GM19351 (cell line): ENCODE measurements around the gene SLC26A9.
"Not testable (repeated sequence)": the region's sequence is repeated elsewhere in the genome, so short reads cannot be mapped to it uniquely, and the experiment has no call there.

ENCODE experiments used
- ATAC-seq: cut with Tn5 transposase; IDR thresholded peaks from one replicate; pipeline ENCODE4 v1.9.1; 2021; ENCODE audit warnings: mild to moderate bottlenecking, moderate library complexity; ENCODE audit not compliant: unreplicated experiment

The SLC26A9 gene

DNA sequence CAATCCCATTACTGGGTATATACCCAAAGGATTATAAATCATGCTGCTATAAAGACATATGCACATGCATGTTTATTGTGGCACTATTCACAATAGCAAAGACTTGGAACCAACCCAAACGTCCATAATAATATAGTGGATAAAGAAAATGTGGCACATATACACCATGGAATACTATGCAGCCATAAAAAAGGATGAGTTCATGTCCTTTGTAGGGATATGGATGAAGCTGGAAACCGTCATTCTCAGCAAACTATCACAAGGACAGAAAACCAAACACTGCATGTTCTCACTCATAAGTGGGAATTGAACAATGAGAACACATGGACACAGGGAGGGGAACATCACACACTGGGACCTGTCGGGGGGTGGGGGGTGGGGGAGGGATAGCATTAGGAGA lies 38.2 kb downstream of the SLC26A9 start:
- not testable (repeated sequence) for ATAC-seq

DNA sequence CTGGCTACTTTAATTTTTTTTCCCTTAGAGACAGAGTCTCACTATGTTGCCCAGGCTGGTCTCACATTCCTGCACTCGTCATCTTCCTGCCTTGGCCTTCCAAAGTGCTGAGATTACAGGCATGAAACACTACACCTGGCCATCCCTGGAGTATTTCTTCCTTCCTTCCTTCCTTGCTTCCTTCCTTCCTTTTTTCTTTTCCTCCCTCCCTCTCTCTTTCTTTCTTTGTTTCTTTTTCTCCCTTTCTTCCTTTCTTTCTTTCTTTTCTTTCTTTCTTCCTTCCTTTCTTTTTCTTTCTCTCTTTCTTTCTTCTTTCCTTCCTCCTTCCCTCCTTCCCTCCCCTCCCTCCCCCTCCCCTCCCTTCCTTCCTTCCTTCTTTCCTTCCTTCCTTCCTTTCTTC lies 46.9 kb downstream of the SLC26A9 start:
- ATAC-seq, result no peak

GRCh38 chr1:205894119-205894518 lies 49.1 kb downstream of the SLC26A9 start:
- not testable (repeated sequence) for ATAC-seq

GRCh38 chr1:205892175-205892574 lies 51.1 kb downstream of the SLC26A9 start:
- ATAC-seq, result not testable (repeated sequence)

DNA sequence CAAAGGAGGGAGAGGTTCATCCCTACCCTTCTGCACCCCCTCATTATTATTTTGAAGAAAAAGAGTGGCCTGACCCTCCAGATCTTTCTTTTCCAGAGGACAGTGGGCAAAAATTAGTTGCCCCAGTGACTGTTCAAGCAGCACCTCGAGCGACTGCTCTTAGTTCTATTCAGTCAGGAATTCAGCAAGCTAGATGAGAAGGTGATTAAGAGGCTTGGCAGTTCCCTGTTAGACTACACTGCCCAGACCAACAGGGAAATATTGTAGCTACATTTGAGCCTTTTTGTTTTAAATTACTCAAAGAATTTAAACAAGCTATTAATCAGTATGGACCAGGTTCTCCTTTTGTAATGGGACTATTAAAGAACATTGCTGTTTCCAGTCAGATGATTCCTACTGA lies 51.8 kb downstream of the SLC26A9 start:
- ATAC-seq, result not testable (repeated sequence)

DNA sequence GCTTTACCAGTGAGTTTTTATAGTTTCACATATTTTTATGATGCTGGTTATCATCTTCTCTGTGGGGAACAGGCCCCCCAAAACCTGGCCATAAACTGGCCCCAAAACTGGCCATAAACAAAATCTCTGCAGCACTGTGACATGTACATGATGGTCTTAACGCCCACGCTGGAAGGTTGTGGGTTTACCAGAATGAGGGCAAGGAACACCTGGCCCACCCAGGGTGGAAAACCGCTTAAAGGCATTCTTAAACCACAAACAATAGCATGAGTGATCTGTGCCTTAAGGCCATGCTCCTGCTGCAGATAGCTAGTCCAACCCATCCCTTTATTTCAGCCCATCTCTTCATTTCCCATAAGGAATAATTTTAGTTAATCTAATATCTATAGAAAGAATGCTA lies 52.6 kb downstream of the SLC26A9 start:
- ATAC-seq, result not testable (repeated sequence)

DNA sequence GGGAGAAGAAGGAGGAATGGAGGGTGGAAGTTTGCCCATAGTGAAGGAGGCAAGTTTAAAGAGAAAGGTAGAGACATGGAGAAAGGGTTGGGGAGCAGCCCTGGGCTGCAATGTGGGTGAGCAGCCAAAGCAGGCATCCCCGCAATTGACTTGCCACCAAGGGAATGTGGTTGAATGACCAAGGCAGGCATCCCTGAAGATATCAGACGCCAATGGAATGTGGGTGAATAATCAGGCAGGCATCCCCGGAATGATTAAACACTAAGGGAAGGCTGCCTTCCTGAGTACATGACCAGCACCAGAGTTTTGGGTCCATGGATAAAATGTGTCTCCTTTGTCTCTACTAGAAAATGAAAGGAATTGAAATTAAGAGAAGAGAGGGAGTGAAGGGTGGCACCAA lies 53.5 kb downstream of the SLC26A9 start:
- not testable (repeated sequence) for ATAC-seq

DNA sequence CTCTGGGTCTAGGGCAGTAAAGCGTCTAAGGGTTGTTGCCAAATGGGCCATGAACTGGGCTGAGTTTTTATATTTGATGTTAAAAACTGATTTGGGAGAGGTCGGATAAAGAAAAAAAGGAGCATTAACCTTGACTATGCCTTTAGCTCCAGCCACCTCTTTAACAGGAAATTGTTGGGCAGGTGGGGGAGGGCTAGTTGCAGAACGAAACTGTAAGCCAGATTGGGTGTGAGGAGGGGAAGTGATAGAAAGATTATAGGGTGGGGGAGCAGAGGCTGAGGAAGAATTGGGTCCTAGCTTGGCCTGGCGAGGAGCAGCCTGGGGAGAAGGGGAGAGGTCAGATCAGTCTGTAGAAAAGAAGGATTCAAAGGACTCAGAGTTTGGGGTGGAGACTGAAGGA lies 54.2 kb downstream of the SLC26A9 start:
- ATAC-seq, result not testable (repeated sequence)

DNA sequence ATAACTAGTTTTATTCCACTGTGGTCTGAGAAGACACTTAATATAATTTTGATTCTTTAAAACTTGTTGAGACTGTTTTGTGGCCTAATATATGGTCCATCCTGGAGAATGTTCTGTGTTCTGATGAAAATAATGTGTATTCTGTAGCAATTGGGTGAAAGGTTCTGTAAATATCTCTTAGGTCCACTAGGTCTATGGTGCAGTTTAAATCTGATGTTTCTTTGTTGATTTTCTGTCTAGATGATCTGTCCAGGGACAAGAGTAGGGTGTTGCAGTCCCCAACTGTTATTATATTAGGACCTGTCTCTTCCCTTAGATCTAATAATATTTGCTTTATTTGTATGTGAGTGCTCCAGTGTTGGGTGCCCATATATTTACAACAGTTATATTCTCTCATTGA lies 59.5 kb downstream of the SLC26A9 start:
- ATAC-seq, result no peak

GRCh38 chr1:205880923-205881322 lies 62.3 kb downstream of the SLC26A9 start:
- no peak for ATAC-seq

- no peak for ATAC-seq
Observed at GRCh38 chr1:205879974-205880373, 63.3 kb downstream of the SLC26A9 start.

DNA sequence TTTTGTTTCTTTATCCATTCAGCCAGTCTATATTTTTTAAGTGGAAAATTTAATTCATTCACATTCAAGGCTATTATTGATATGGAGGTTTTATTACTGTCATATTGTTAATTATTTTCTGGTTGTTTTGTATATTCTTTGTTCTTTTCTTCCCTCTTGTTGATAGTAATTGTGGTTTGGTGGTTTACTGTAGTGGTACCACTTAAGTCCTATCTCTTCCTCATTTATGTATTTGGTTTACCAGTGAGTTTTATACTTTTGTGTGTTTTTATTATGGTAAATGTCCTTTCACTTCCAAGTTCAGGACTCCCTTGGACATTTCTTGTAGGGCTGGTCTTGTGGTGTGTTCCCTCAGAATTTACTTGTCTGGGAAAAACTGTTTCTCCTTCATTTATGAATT lies 65.2 kb downstream of the SLC26A9 start:
- ATAC-seq, result no peak

DNA sequence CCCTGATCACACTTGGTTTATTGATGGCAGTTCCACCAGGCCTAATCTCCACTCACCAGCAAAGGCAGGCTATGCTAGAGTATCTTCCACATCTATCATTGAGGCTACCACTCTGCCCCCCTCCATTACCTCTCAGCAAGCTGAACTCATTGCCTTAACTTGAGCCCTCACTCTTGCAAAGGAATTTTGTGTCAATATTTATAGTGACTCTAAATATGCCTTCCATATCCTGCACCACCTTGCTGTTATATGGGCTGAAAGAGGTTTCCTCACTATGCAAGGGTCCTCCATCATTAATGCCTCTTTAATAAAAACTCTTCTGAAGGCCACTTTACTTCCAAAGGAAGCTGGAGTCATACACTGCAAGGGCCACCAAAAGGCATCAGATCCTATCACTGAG lies 70.1 kb downstream of the SLC26A9 start:
- ATAC-seq, result not testable (repeated sequence)

- no peak for ATAC-seq
Observed at GRCh38 chr1:205870236-205870635, 73.0 kb downstream of the SLC26A9 start.
